ENCODE data around the gene BDH1. TPM values are rescaled to one million over a fixed set of nuclear protein-coding genes. Genes with fewer than 3 reads are reported as not detected.

Gene BDH1
- total RNA-seq, 1 experiment from 2014 or later = 57.6 TPM

DNA sequence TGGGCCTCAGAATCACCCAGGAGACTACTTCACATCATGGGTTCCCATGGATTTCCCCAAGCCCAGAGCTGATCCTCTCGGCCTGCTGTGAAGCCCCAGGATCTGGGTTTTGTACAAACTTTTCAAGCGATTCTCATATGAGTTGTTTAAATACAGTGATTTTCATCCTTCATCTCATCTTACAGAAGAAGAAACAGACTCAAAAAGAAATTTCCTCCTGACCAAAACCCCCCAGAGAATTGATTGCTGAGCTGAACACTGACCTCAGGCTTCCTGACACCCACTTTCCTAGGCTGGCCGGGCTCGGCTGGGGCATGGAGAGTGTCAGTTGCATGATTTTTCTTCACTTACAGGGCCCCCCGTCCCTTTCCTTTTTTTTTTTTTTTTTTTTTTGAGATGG is 60.3 kb downstream of the BDH1 start:
- Histone ChIP-seq H3K4me3 (ENCODE audit: low read depth, low read length, poor library complexity, severe bottlenecking) (no peak overlapping the region), H3K36me3 (ENCODE audit: insufficient read depth, low read length, poor library complexity, severe bottlenecking) (no peaks in the 10 kb centered on the region), H3K27me3 (replicated peaks; ENCODE audit: insufficient read depth, low read depth, low read length, poor library complexity) (no peaks in the 10 kb centered on the region), H3K9me3 (ENCODE audit: low read depth, low read length, poor library complexity, severe bottlenecking) (no peaks in the 10 kb centered on the region), H3K27ac (ENCODE audit: low read depth, low read length, poor library complexity, severe bottlenecking) (peak overlapping the region; percentile 72), H3K4me1 (ENCODE audit: insufficient read depth, low read length, poor library complexity, severe bottlenecking) (peaks cover 23% of the 10 kb centered on the region)
- intact Hi-C loops (cut with micrococcal nuclease; ENCODE audit: unreplicated experiment) = no loop called here
- TF ChIP-seq, protein P1, sequence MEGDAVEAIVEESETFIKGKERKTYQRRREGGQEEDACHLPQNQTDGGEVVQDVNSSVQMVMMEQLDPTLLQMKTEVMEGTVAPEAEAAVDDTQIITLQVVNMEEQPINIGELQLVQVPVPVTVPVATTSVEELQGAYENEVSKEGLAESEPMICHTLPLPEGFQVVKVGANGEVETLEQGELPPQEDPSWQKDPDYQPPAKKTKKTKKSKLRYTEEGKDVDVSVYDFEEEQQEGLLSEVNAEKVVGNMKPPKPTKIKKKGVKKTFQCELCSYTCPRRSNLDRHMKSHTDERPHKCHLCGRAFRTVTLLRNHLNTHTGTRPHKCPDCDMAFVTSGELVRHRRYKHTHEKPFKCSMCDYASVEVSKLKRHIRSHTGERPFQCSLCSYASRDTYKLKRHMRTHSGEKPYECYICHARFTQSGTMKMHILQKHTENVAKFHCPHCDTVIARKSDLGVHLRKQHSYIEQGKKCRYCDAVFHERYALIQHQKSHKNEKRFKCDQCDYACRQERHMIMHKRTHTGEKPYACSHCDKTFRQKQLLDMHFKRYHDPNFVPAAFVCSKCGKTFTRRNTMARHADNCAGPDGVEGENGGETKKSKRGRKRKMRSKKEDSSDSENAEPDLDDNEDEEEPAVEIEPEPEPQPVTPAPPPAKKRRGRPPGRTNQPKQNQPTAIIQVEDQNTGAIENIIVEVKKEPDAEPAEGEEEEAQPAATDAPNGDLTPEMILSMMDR (conservative IDR thresholded peaks at IDR 0.05; ENCODE audit: low read depth, low read length) = no peak
- no peak for TF ChIP-seq EZH2 (IDR thresholded peaks at IDR 0.05; ENCODE audit: borderline replicate concordance, low read depth, low read length, poor library complexity, severe bottlenecking)
- no peak for DNase-seq (ENCODE audit: low spot score)
- POLR2A ChIA-PET (ENCODE audit: low non-redundant PET) = no interaction called here
- CTCF ChIA-PET = no interaction called here
- BruUV-seq (replicated peaks) = no TSS peak

DNA sequence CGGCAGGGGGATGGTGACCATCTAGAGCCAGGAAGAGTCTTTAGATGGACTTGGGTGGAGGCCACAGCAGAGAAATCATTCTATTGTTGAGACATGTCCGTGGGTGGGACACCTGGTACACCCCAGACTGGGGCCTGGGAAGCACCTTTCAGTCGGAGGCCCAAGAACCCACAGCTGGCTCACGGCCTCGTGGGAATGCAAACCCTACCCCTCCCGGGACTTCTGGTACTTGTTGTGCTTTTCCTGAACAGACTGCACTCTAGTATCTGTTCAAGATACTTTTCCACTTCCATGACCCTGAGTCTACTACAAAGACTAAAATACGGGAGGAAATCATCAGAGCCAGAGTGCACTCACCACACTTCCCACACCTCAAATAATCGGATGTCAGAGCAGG is 60.7 kb downstream of the BDH1 start:
- TF ChIP-seq, protein P1 (conservative IDR thresholded peaks at IDR 0.05; ENCODE audit: low read depth, low read length) = no peak
- no peak for TF ChIP-seq EZH2 (IDR thresholded peaks at IDR 0.05; ENCODE audit: borderline replicate concordance, low read depth, low read length, poor library complexity, severe bottlenecking)
- H3K4me1 ChIP-seq (ENCODE audit: insufficient read depth, low read length, poor library complexity, severe bottlenecking) = peaks cover 27% of the 10 kb centered on the region
- POLR2A ChIA-PET (ENCODE audit: low non-redundant PET) = no interaction called here
- BruUV-seq (replicated peaks) = no TSS peak
- no peak for DNase-seq (ENCODE audit: low spot score)
- CTCF ChIA-PET = no interaction called here
- H3K9me3 ChIP-seq (ENCODE audit: low read depth, low read length, poor library complexity, severe bottlenecking) = no peaks in the 10 kb centered on the region
- no peak overlapping the region for H3K4me3 ChIP-seq (ENCODE audit: low read depth, low read length, poor library complexity, severe bottlenecking)
- H3K36me3 ChIP-seq (ENCODE audit: insufficient read depth, low read length, poor library complexity, severe bottlenecking) = no peaks in the 10 kb centered on the region
- no peaks in the 10 kb centered on the region for H3K27me3 ChIP-seq (replicated peaks; ENCODE audit: insufficient read depth, low read depth, low read length, poor library complexity)
- peak overlapping the region; percentile 72 for H3K27ac ChIP-seq (ENCODE audit: low read depth, low read length, poor library complexity, severe bottlenecking)
- intact Hi-C loops (cut with micrococcal nuclease; ENCODE audit: unreplicated experiment) = no loop called here

DNA sequence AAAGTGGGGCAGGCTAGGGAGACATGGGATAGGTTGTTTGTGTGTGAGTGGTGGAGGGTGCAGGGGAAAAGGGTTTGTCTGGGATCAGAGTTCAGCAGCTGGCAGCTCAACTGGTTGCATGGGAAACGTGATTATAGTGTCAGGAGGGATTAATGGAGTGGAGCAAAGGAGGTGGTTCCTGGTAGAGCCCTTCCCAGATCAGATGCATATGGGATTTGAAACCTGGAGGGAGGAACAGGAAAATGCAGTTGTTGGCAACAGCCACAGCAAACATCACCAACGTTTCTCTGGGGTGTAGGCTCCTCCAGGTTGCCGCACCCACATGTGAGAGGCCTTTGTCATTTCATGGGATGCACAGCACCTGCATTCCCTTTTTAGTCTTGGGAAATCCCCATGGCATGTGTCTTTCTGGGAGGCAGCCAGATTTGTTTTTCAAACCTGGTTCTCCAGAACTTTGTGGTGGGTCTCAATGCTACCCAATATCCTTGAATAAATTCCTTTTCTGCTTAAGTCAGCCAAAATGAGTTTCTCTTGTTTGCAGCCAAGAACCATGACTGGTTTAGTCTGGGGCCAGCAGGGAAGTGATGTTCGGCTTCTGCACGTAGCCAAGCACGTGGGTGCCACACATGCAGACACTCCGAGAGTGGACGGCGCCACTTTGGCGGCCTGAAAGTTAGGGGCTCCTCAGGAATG is 61.3 kb downstream of the BDH1 start:
- BruUV-seq (replicated peaks) = no TSS peak
- Histone ChIP-seq H3K27ac (ENCODE audit: low read depth, low read length, poor library complexity, severe bottlenecking) (peak overlapping the region; percentile 72), H3K4me3 (ENCODE audit: low read depth, low read length, poor library complexity, severe bottlenecking) (no peak overlapping the region), H3K36me3 (ENCODE audit: insufficient read depth, low read length, poor library complexity, severe bottlenecking) (no peaks in the 10 kb centered on the region), H3K4me1 (ENCODE audit: insufficient read depth, low read length, poor library complexity, severe bottlenecking) (peaks cover 27% of the 10 kb centered on the region), H3K27me3 (replicated peaks; ENCODE audit: insufficient read depth, low read depth, low read length, poor library complexity) (no peaks in the 10 kb centered on the region), H3K9me3 (ENCODE audit: low read depth, low read length, poor library complexity, severe bottlenecking) (no peaks in the 10 kb centered on the region)
- CTCF ChIA-PET = no interaction called here
- no peak for DNase-seq (ENCODE audit: low spot score)
- TF ChIP-seq, protein P1 (conservative IDR thresholded peaks at IDR 0.05; ENCODE audit: low read depth, low read length) = no peak
- TF ChIP-seq EZH2 (IDR thresholded peaks at IDR 0.05; ENCODE audit: borderline replicate concordance, low read depth, low read length, poor library complexity, severe bottlenecking) = no peak
- POLR2A ChIA-PET (ENCODE audit: low non-redundant PET) = no interaction called here
- intact Hi-C loops (cut with micrococcal nuclease; ENCODE audit: unreplicated experiment) = no loop called here

Measured in A673 (cell line).